CD4-positive, alpha-beta T cell treated with Interleukin-17A for 4 hours (primary cell): ENCODE measurements around the gene CCDC188.

Experiments used
- DNase-seq: peaks from one replicate; pipeline ENCODE4 v3.0.0-alpha.2; 2020; ENCODE audit warnings: mixed read lengths

CCDC188 gene

DNA sequence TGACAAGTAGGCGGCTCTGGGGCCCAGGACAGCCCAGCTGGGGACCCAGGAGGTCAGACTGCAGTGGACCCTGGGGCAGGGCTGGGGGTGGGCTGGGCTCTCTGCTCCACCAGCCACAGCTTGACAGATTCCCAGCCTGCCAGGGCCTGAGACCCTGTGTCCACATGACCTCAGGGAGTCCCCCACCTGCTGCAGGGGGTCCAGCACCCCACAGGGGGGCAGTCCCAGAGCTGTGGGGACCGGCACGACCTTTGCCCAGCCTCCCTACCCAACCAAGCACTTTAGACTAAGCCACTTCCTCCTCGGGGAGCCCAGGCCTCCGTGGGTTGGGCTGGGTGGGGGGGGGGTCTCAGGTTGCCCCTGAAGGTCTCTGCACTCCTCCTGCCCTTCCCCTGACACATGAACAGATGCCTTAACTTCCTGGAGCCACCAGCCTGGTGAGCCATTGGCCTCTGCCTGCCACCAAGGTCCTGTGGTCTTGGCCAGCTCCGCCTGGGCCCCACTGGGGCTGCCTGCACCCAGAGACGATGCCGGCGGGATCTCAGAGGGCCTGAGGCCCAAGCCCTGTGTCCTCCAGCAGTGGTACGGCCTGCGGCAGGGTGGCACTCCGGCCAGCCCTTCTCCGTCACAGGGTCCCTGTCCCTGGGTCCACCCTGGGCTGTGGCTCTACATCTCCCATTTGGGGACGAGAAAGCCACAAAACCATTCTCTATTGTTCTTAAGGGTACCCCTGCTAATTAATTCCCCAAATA, 3.4 kb downstream of the CCDC188 start:
- no peak for DNase-seq

DNA sequence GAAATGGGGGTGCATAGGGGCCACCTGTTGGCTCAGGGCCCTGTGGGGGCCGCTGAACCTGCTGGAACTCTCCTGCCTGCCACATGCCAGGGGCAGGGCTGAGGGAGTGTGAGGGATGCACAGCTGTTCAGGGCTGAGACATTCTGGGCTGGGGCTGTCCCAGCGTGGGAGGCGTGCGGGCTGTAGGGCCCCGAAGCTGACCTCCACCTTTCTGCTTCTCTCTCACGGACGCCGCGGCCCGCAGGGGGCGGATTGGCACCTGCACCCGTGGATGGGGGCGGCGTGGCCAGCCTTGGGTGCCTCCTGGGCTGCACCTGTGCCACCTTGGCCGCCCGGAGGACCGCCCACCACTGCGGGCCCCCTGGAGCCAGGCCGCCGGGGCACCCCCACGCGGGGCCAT, 4.1 kb downstream of the CCDC188 start:
- no peak for DNase-seq

DNA sequence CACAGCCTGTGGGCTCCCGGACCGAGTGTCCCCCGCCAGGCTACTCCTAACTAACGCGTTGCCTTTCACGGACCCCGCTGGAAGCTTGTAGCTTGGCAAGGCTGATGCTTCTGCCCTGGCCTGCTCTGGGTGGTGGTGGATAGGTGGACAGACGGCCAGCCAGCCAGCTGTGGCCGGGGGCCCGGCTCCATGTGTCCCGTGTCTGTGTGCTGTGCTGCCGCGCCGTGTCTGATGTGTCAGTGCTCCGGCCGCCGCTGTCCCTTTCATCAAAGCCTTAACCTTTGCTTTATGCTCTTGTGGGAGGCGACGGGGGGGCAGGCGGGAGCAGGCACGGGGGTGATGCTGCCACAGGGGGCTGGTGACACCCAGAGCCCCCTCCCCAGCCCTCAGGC, 5.0 kb downstream of the CCDC188 start:
- no peak for DNase-seq

DNA sequence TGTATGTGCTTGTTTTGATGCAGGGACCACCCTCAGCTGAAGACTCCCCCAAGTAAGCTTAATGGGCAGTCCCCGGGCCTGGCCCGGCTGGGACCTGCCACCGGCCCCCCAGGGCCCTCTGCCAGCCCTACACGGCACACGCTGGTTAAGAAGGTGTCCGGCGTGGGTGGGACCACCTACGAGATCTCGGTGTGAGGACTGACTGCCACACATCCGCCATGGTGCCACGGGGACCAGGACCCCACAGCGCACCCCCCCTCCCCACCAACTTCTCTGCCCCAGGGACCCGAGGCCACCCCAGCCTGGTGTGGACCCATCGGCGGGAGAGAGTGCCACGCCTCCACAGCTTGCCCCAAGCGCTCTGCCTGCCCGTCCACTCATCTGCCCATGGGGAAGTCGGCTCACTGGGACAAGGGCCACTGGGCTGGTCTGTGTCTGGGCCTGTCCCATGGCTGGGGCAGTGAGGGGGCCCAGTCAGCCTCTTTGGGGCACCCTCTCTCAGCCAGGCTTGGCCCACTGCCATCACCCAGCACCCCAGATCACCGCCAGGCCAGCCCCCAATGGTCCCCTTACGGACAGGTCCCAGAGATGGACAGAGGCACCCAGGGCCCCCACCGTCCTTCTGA, 5.5 kb downstream of the CCDC188 start:
- no peak for DNase-seq

DNA sequence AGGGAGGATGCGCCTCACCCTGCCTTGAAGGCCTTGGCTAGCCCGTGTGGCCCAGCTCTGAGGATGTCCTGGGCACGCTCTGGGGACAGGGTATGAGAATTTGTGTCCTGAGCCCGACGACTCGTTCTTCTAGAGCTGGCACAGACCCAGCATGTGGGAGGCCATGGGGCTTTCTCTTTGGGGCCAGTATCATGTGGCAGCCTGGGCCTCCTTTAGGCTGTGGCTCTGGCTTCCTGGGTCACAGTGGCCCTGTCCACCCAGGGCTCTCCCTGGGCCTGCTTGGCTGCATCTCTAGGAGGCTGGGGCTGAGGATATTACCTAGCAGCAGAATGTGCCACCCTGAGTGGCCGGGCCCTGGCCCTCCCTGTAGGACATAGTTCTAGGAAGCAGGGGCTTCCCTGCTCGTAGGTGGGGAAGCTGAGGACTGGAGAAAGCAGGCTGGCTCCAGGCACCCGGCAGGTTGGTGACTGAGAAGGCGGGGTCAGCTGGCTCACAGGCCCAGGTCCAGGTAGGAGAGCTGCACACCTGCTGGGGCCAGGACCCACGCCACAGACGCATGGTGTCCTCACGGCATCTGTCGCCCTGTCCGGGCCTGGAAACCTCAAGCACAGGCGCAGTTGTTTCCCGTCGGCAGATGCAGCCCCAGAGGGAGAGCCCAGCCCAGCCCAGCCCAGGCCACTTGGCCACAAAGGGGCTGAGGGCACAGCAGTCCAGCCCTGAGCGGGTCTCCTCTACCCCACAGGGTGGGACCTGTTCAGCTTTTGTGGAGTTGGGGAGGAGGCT, 6.8 kb downstream of the CCDC188 start:
- no peak for DNase-seq

DNA sequence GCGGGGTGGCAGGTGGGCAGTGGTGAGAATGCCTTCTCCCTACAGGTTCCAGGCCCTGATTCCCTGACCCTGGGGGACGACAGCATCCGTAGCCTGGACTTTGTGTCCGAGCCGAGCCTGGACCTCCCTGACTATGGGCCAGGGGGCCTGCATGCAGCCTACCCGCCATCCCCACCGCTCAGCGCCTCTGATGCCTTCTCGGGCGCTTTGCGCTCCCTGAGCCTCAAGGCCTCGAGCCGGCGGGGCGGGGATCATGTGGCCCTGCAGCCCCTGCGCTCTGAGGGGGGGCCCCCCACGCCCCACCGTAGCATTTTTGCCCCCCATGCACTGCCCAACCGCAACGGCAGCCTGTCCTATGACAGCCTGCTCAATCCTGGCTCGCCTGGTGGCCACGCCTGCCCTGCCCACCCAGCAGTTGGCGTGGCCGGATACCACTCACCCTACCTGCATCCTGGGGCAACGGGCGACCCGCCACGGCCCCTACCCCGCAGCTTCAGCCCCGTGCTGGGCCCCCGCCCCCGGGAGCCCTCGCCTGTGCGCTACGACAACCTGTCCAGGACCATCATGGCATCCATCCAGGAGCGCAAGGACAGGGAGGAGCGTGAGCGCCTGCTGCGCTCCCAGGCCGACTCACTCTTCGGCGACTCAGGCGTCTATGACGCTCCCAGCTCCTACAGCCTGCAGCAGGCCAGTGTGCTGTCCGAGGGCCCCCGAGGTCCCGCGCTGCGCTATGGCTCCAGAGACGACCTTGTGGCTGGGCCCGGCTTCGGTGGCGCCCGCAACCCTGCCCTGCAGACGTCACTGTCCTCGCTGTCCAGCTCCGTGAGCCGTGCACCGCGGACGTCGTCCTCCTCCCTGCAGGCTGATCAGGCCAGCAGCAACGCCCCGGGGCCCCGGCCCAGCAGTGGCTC, 7.9 kb downstream of the CCDC188 start:
- DNase-seq: no peak

DNA sequence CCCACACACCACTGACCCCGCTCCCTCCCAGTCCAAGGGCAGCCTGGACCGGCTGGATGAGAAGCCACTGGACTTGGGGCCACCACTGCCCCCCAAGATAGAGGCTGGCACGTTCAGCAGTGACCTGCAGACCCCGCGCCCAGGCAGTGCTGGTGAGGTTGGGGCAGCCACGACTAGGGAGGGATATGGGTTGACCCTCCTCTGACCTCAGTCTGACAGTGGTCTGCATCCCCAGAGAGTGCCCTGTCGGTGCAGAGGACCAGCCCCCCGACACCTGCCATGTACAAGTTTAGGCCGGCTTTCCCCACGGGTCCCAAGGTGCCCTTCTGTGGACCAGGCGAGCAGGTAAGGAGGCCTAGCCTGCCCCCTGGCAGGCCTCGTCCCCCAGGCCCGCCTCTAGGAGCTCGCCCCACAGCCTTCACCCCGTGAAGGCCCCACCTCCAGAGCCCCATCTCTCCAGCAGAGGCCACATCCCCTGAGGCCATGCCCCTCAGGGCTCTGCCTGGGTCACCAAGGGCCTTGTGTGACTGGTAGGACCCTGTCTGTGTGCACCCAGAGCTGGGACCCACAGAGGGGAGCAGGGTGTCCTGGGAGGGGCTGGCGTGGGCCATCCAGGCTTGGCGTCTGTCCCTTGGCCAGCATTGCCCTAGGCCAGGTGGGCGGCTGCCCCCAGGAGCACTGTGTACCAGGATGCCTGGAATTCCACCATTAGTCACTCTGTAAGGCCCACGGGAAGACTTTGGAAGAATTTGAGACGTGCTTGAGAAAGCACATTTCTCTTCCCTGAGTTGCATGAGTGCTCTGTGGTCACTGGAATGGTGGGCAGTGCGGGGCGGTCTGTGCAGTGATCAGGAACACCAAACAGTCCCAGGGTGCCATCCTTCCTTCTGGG, 9.4 kb downstream of the CCDC188 start:
- no peak for DNase-seq

DNA sequence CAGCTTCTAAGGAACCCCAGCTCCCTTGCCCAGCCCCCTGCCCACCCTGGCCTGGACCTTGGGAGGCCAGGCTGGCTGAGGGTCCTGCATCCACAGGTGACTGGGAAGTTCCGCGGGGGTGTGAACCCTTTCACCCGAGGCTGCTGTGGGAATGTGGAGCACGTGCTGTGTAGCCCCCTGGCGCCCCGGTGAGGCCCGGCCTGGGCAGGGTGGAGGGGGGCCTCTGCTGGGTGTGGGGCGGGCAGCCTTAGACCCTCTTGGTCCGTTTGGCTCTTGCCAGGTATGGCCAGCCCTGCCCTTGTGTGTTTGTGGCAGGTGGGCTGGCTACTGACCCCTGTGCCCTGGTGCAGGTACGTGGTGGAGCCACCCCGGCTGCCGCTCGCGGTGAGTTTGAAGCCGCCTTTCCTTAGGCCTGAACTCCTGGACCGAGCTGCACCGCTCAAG, 10.3 kb downstream of the CCDC188 start:
- DNase-seq: no peak

DNA sequence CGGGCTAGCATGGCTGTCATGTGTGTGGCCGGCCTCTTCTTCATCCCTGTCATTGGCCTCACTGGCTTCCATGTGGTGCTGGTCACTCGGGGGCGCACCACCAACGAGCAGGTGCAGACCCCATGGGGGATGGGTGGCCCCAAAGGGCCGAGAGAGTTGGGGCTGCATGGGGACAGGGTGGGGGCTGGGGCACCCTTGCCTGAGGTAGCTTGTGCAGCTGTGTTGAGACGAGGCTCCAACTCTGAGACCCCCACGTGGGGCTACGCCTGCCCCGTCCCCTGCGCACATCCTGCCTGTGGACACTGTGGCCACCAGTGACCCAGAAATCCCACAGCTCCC, 10.8 kb downstream of the CCDC188 start:
- no peak for DNase-seq

DNA sequence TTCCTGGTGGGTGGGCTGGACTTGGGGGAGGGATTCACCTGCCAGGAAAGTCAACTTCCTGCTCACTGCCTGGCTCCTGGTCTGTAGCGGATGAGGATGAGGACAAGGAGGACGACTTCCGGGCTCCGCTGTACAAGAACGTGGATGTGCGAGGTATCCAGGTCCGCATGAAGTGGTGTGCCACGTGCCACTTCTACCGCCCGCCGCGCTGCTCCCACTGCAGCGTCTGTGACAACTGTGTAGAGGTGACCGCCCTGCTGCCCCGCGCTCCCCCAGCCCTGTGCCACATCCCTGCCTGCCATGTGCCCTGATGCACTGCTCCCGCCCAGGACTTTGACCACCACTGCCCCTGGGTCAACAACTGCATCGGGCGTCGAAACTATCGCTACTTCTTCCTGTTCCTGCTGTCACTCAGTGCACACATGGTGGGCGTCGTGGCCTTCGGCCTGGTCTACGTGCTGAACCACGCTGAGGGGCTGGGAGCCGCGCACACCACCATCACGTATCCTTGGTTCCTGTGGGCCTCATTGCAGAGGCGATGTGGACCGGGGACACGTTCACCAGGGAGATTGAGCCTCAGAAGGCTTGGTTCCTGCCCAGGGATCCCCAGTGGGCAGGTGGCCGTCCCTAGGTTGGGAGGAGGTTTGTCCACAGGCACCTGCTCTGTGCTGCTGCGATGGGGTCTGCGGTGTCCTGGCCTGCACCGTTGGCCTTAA, 11.3 kb downstream of the CCDC188 start:
- DNase-seq: no peak

DNA sequence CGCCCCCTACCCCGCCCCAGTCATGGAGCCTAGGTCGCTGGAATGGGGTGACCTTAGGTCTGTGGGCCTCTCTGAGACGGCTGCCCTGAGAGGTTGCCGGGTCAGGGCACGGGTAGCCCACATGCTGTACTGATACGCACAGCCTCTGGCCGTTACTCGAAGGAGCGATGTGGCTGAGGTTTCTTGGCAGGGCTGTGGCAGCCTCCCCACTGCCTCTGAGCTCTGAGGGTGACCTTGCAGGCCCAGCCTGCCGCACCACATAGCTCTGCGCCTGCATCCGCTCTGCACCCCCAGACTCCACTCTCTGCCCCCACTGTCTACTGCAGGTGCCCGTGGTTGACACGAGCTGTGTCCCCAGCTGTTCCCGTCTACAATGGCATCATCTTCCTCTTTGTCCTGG, 12.0 kb downstream of the CCDC188 start:
- no peak for DNase-seq

DNA sequence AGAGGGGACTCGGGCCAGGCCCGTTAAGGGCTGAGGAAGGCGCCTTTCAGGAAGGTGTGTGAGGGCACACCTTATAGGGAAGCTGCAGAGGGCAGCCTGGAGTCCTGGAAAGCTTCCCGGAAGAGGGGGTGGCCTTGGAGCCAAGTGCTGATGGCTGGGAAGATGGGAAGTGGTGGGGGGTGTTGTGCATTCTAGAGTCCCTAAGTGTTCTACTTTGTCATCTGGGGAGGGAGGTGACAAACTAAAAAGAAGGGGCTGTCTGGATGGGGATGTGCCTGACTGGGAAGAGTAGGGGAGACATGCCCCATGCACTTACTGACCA, 12.5 kb downstream of the CCDC188 start:
- DNase-seq: no peak

DNA sequence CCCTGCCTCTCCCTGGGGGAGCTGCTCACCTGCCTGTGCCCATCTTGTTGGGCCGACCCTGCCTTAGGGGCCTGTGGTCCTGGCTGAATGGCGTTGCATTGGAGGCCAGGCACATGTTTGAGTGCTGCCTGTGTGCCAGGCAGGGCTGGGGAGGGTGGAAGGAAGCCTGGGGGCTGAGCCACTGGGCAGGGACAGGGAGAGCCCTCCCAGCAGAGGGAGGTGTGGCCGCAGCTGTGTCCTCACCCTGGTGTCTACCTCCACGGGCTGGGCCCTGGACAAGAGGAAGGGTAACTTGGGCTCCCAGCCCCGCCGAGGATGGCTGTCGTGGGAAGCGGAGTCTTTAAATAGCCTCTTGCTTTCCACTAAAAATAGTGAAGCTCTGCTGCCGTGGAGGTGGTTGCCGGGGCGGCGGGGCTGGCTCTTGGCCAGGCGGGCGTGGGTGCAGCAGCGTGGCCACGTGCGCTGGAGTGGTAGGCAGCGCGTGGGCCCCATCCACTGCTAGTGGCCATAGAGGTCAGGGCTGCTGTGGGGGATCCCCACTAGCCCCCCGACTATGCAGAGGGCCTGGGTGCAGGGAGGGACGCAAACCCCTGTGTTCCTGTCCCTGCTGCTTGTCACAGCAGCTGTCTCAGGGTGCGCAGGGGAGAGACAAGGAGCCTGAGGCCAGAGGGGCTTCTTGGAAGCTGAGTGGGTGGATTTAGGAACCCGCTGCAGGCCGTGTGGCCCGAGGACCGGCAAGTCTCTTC, 13.0 kb downstream of the CCDC188 start:
- DNase-seq: no peak

DNA sequence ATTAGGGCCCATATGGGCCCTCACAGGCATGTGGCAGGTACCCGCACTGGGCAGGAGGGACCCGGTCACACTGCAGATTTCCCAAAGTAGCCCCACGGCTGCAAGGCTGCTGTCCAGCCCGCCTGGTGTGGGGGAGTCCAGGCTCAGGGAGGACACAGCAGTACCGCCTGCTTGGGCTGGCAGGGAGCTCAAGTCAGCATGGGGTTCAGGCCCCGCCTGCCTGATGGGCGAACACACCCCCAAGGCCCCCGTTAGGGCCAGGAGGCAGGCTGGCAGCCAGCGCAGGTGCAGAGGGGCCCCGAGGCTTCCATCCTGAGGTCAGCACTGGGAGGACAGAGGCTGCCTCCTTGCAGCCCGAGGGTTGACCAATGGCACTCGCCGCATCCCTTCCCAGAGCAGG, 13.7 kb downstream of the CCDC188 start:
- DNase-seq: no peak

DNA sequence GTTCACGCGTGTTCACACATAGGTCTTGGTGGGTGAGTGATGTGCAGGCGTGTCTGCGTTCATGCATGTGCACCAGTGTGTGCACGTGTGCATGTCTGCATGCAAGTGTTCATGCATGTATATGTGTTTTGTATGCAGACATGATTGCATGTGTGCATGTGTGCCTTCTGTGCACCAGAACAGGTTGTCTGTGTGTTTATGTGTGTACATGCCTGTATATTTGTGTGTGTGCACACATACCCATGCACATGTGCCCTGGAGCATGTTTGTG, 14.3 kb downstream of the CCDC188 start:
- no peak for DNase-seq

DNA sequence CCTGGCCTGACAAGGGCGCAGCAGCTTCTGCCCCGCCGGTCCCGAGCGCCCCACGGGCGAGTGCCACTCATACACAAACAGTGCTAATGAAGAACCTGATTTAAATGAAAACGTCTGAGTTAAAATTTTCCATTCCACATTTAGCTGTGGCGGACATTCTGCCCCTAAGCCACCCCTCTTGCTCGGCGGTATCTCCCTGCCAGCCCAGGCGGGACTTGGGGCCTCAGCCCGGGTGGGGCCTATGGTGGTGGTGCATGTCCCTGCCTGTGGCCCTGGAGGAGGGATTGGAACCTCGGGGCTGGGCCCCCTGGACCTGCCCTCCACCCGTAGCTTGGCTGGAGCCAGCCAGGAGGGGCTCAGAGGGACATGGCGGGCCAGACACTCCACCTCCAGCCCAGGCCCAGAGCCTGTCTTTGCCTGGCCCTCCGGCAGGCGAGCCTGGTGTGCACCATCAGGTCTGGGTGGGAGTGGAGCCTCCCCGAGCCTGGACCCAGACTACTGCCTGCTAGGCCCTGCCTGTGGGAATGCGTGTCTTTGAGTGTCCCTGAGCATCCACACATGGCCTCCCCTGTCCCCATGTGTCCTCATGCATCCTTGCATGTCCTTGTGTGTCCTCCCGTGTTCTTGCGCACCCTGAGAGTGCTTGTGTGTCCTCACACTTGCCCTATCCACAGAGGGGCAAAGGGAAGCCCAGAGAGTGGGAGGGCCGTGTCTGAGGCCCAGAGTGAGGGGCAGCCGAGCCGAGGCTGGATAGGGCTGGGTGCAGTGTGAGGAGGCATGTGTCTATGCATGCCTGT, 14.9 kb downstream of the CCDC188 start:
- no peak for DNase-seq

DNA sequence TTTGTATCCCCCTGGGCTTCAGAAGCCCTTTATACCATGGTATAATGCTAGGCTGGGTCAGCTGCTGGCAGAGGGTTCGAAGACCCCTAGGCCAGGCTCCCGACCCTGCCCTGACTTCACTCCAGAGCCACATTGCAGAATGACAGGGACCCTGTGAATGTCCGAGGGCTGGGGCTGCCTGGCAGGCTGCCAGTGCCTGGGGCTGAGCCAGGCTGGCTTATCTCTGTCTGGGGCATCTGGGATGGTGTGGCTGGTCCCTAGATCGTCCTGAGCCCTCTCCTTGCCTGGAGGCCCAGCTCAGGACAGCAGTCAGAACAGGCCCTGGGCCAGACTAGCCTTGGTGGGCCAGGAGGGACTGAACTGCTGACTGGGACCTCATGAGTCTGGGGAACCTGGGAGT, 15.6 kb downstream of the CCDC188 start:
- DNase-seq: no peak

DNA sequence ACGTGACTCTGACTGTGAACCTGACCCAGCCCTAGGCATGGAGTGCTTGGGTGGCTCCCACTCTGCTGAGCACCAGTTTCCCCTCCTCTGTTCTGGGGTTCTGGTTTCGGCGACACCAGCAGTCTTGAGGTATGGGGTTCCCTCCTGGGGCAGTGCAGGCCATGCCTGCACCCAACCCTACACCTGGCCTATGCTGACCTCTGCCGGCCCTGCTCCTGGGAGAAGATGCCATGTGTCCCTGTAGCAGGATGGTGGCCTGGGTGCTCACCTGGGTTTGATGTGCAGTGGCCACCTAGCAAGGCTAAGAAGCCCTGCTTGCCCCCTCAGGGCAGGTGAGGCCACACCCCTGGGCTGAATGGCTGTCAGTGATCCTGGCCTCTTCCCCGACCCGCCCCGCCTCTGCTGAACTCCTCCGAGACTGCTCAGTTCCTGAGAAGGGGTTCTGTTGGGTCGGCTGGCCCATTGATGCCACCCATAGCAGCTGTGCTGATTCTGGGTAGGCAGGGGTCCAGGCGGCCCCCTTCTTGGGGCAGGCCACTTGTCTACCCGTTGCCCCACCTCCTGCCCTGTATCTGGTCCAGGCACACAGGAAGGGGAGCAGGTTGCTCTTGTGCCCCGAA, 16.8 kb downstream of the CCDC188 start:
- no peak for DNase-seq

DNA sequence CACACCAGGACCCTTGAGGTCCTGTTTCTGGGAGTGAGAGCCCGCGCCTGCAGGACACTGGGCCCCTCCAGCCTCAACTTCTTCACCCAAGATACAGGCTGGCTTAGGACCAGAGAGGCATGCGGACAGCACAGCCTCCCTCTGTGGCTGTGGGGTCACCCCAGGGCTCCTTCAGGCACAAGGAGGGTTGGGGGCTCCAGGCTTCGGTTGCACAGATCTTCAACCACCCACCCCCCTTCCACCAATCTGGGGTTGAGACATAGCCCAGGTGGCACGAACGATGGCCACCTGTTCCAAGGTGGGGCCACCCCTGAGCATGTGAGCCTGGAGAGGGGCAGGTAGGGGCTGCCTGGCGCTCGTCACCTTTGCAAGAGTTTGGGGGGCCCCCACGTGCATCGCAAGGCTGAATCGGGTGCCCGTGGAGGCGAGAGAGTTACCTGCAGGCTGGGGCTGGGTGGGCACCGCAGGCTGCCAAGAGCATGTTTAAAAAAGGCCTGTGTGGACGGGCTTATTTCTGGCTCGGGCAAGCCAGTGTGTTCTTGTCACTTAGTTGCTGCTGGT, 18.1 kb downstream of the CCDC188 start:
- no peak for DNase-seq
